K562 (cell line): ENCODE results near the gene ZBTB48. TPM values are rescaled to one million over a fixed set of nuclear protein-coding genes. Genes with fewer than 3 reads are reported as not detected.

ENCODE experiments used
- ARHGAP35 ChIP-seq: fragments of 450-650 bp; IDR thresholded peaks from 2 replicates; pipeline ENCODE4 v1.6.1; 2018; ENCODE audit not compliant: partially characterized antibody
- BHLHE40 ChIP-seq: IDR thresholded peaks from 2 replicates; pipeline ENCODE4 v1.6.1; 2011; ENCODE audit warnings: low read length, improper control_type of control experiment
- CC2D1A ChIP-seq: fragments of 450-650 bp; IDR thresholded peaks from 2 replicates; pipeline ENCODE4 v1.6.1; 2017; ENCODE audit warnings: mild to moderate bottlenecking
- CHD2 ChIP-seq: IDR thresholded peaks from 2 replicates; pipeline ENCODE4 v1.6.1; 2011; ENCODE audit warnings: low read depth, low read length
- CREB3L1 ChIP-seq: fragments of 450-650 bp; IDR thresholded peaks from 2 replicates; pipeline ENCODE4 v1.6.1; 2014; ENCODE audit warnings: low read depth, mild to moderate bottlenecking, moderate library complexity, borderline replicate concordance
- DMBX1 ChIP-seq: fragments of 250-450 bp; sonication (Bioruptor Pico); IDR thresholded peaks from 2 replicates; pipeline ENCODE4 v1.8.0; 2022; ENCODE audit warnings: inconsistent platforms, mild to moderate bottlenecking, moderate library complexity, borderline replicate concordance
- GATAD2A ChIP-seq: fragments of 450-650 bp; IDR thresholded peaks from 2 replicates; pipeline ENCODE4 v1.6.1; 2017
- HMGN3 ChIP-seq: IDR thresholded peaks from 2 replicates; pipeline ENCODE4 v1.6.1; 2011; ENCODE audit warnings: borderline replicate concordance, low read depth, mild to moderate bottlenecking, mixed read lengths, low read length; ENCODE audit not compliant: insufficient read length; ENCODE audit errors: extremely low read depth
- ILF3 ChIP-seq: fragments of 450-650 bp; IDR thresholded peaks from 2 replicates; pipeline ENCODE4 v1.6.1; 2018; ENCODE audit warnings: antibody characterized with exemption, mild to moderate bottlenecking, moderate library complexity, borderline replicate concordance
- KDM5B ChIP-seq: fragments of 200-600 bp; sonication (generic); IDR thresholded peaks from 2 replicates; pipeline ENCODE4 v1.6.1; 2012; ENCODE audit warnings: low read depth, mild to moderate bottlenecking, moderate library complexity, low read length, control low read depth, inconsistent platforms; ENCODE audit not compliant: insufficient replicate concordance
- MAFG ChIP-seq: fragments of 450-650 bp; conservative IDR thresholded peaks from 2 replicates; pipeline ENCODE4 v1.6.1; 2016; ENCODE audit warnings: missing genetic modification characterization, missing compliant biosample characterization
- MYBL2 ChIP-seq, 2 experiments: fragments of 450-650 bp in 1 of 2; sonication (generic) in 1 of 2; formaldehyde crosslinking in 1 of 2; IDR thresholded peaks; 2 replicates each; pipeline versions ENCODE4 v1.6.1 to v1.8.1; 2017 to 2022; ENCODE audit warnings: borderline replicate concordance in 1 of 2, inconsistent platforms in 1 of 2, low read depth in 1 of 2, mild to moderate bottlenecking in 1 of 2, missing genetic modification reagents in 1 of 2, moderate library complexity in 1 of 2
- NEUROD1 ChIP-seq: fragments of 150-350 bp; IDR thresholded peaks from 2 replicates; pipeline ENCODE4 v1.6.1; 2014; ENCODE audit warnings: borderline replicate concordance, low read length, low read depth; ENCODE audit not compliant: partially characterized antibody
- POLR2AphosphoS5 ChIP-seq: IDR thresholded peaks from 2 replicates; pipeline ENCODE4 v1.6.1; 2011; ENCODE audit warnings: mild to moderate bottlenecking, low read depth, low read length, moderate library complexity; ENCODE audit not compliant: control insufficient read depth, insufficient read depth
- RBM22 ChIP-seq: fragments of 200-400 bp; formaldehyde crosslinking; IDR thresholded peaks from 2 replicates; pipeline ENCODE4 v1.6.1; 2018; ENCODE audit warnings: low read length, low read depth; ENCODE audit not compliant: poor library complexity, severe bottlenecking
- RBM34 ChIP-seq: fragments of 200-400 bp; formaldehyde crosslinking; IDR thresholded peaks from 2 replicates; pipeline ENCODE4 v1.6.1; 2018; ENCODE audit warnings: low read length, borderline replicate concordance; ENCODE audit not compliant: insufficient read depth
- SREBF2 ChIP-seq: sonication (generic); formaldehyde crosslinking; IDR thresholded peaks from 2 replicates; pipeline ENCODE4 v1.4.0; 2020; ENCODE audit warnings: mild to moderate bottlenecking, missing genetic modification reagents
- TAF15 ChIP-seq: fragments of 200-400 bp; formaldehyde crosslinking; IDR thresholded peaks from 2 replicates; pipeline ENCODE4 v1.6.1; 2017; ENCODE audit warnings: mild to moderate bottlenecking, low read depth, low read length, moderate library complexity
- TEAD4 ChIP-seq, 2 experiments: sonication (generic) in 1 of 2; formaldehyde crosslinking in 1 of 2; IDR thresholded peaks; 2 replicates each; pipeline versions ENCODE4 v1.6.1 to v1.8.0; 2012 to 2022; ENCODE audit warnings: borderline replicate concordance in 1 of 2, inconsistent platforms in 1 of 2, low read length in 1 of 2, mild to moderate bottlenecking in 1 of 2, missing genetic modification reagents in 1 of 2
- THRA ChIP-seq: fragments of 450-650 bp; IDR thresholded peaks from 2 replicates; pipeline ENCODE4 v1.6.1; 2017; ENCODE audit warnings: mild to moderate bottlenecking, moderate library complexity
- U2AF1 ChIP-seq: fragments of 200-400 bp; formaldehyde crosslinking; optimal IDR thresholded peaks from 2 replicates; pipeline ENCODE3; 2017; ENCODE audit warnings: mild to moderate bottlenecking, low read depth, low read length, moderate library complexity
- polyA plus RNA-seq, 8 experiments: library from polyadenylated mRNA; depleted of rRNA in 4 of 8; stranded (reverse) in 5 of 8; unstranded in 3 of 8; fragments of >200 nt; fragmentation: Nextera tagmentation in 2 of 8; fragmentation: Illumina TruSeq in 1 of 8; extraction: Ambion mirVana in 2 of 8; extraction: Trizol in 1 of 8; gene quantifications; 2 replicates each; pipeline versions ENCODE4 v1.2.1 to v1.2.3, GENCODE V29; 2011 to 2014; ENCODE audit warnings: inconsistent platforms in 1 of 8, missing spikeins in 1 of 8
- total RNA-seq, 7 experiments: library from RNA; depleted of rRNA in 6 of 7; stranded (reverse); fragments of >200 nt in 6 of 7; fragmentation: Illumina TruSeq in 2 of 7; extraction: Trizol in 2 of 7; gene quantifications; 2 replicates each; pipeline versions ENCODE4 v1.2.1 to v1.2.3, GENCODE V29; 2011 to 2021; ENCODE audit warnings: low replicate concordance in 1 of 7
- TF ChIP-seq, protein P1 (sequence below): sonication (generic); formaldehyde crosslinking; IDR thresholded peaks from 2 replicates; pipeline ENCODE4 v1.8.0; 2022; ENCODE audit warnings: mild to moderate bottlenecking, missing genetic modification reagents

ZBTB48 gene
- total and polyA plus RNA-seq, 9 of the 15 experiments (the other 6 are each of a cell fraction or from before 2014, with no cell fraction given): 1.9 to 66.9 (median 29.5) TPM

DNA sequence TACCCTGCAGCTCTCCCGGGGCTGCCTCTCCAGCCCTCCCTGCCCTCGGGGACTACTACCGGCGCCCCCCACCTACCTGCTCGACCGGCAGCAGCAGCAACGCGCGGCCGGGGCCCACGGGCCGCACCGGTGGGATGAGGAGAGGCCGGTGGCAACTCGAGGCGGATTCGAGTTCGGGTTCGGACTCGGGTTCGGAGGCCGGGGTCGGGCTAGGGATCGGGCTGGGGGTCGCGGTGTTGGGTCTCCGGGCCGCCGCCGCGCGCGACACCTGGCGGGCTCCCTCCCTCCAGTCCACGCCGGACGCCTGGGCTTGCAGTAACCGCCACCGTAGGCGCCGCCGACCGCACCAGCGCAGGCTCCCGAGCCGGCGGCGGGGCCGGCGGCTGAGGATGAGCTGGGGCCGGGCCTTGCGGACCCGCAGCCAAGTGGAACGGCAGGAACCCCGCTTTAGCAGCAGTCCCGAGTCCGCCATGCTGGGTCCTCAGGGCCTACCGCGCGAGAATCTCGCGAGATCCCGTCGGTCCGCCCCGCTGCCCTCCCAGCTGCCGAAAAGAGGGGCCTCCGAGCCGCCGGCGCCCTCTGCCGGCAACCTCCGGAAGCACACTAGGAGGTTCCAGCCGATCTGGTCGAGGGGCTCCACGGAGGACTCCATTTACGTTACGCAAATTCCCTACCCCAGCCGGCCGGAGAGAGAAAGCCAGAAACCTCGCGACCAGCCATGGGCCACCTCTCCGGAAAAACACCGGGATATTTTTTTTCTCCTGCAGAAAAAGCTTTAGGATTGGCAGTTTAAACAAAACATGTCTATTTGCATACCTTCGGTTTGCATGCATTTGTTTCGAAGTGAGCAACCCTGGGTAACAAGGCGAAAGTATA, 25.5 kb upstream of the ZBTB48 start, which contains the start of gene NOL9 (continued):
- TF ChIP-seq SREBF2 (CRISPR knock-in tag) (no peak), THRA (no peak), DMBX1 (0 out of 2 replicates have a peak, but pooled peaks have one; percentile 35), U2AF1 (peak; percentile 82), GATAD2A (0 out of 2 replicates have a peak, but pooled peaks have one; percentile 9), RBM22 (peak; percentile 76), KDM5B (peak; percentile 96), BHLHE40 (peak; percentile 61; the same call in 1 of the 2 replicates), MYBL2 (IDR thresholded peaks at IDR 0.05; ENCODE audit: low read depth) (no peak), MYBL2 (CRISPR knock-in tag; IDR thresholded peaks at IDR 0.05; ENCODE audit: borderline replicate concordance) (no peak), CREB3L1 (peak; percentile 98), TAF15 (no peak), CC2D1A (peak; percentile 93), MAFG (no peak), TEAD4 (IDR thresholded peaks at IDR 0.05; ENCODE audit: low read length) (peak; percentile 47; the same call in 1 of the 2 replicates), TEAD4 (CRISPR knock-in tag; IDR thresholded peaks at IDR 0.05; ENCODE audit: borderline replicate concordance) (no peak), NEUROD1 (peak; percentile 83), ARHGAP35 (peak; percentile 97), POLR2AphosphoS5 (peak; percentile 86; the same call in 1 of the 2 replicates), RBM34 (no peak), CHD2 (peak; percentile 100), ILF3 (no peak; the same call in 1 of the 2 replicates), HMGN3 (peak; percentile 72)
- TF ChIP-seq, protein P1, sequence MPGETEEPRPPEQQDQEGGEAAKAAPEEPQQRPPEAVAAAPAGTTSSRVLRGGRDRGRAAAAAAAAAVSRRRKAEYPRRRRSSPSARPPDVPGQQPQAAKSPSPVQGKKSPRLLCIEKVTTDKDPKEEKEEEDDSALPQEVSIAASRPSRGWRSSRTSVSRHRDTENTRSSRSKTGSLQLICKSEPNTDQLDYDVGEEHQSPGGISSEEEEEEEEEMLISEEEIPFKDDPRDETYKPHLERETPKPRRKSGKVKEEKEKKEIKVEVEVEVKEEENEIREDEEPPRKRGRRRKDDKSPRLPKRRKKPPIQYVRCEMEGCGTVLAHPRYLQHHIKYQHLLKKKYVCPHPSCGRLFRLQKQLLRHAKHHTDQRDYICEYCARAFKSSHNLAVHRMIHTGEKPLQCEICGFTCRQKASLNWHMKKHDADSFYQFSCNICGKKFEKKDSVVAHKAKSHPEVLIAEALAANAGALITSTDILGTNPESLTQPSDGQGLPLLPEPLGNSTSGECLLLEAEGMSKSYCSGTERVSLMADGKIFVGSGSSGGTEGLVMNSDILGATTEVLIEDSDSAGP (CRISPR knock-in tag): no peak
